RWPE2 (cell line): ENCODE measurements around the gene CD48.

Experiments used
- ATAC-seq: fragments of 200-7000 bp; cut with Tn5 transposase; 3 replicates; pipeline ENCODE4 v1.9.1; 2021; ENCODE audit warnings: low read depth
- DNase-seq: peaks from one replicate; pipeline ENCODE4 v3.0.0-alpha.2; 2020; ENCODE audit warnings: low spot score
- H3K27ac ChIP-seq: fragments of 450-650 bp; 2 replicates; pipeline ENCODE4 v1.5.1; 2017; ENCODE audit warnings: mild to moderate bottlenecking; ENCODE audit not compliant: poor library complexity, severe bottlenecking
- H3K27me3 ChIP-seq: fragments of 250-450 bp; sonication (Bioruptor Pico); 2 replicates; pipeline ENCODE4 v1.5.1; 2021; ENCODE audit warnings: mild to moderate bottlenecking, moderate library complexity; ENCODE audit not compliant: insufficient read depth, poor library complexity, severe bottlenecking
- H3K36me3 ChIP-seq: fragments of 250-450 bp; sonication (Bioruptor Pico); 2 replicates; pipeline ENCODE4 v1.5.1; 2020; ENCODE audit warnings: low read depth, mild to moderate bottlenecking, moderate library complexity
- H3K4me1 ChIP-seq: fragments of 250-450 bp; sonication (Bioruptor Pico); 2 replicates; pipeline ENCODE4 v1.5.1; 2021; ENCODE audit warnings: mild to moderate bottlenecking, moderate library complexity; ENCODE audit not compliant: insufficient read depth, poor library complexity, severe bottlenecking
- H3K4me3 ChIP-seq: fragments of 250-450 bp; sonication (Bioruptor Pico); 2 replicates; pipeline ENCODE4 v1.5.1; 2021; ENCODE audit warnings: mild to moderate bottlenecking, moderate library complexity; ENCODE audit not compliant: severe bottlenecking
- H3K9me3 ChIP-seq: fragments of 250-450 bp; sonication (Bioruptor Pico); 2 replicates; pipeline ENCODE4 v1.5.1; 2021; ENCODE audit warnings: mild to moderate bottlenecking, moderate library complexity; ENCODE audit not compliant: severe bottlenecking
- CTCF ChIP-seq: fragments of 450-650 bp; IDR thresholded peaks from one replicate; pipeline ENCODE4 v1.5.1; 2017; ENCODE audit warnings: mild to moderate bottlenecking, moderate library complexity; ENCODE audit not compliant: poor library complexity, severe bottlenecking

CD48 gene

GRCh38 chr1:160651433-160652064 is 60.1 kb downstream of the CD48 start:
- no peak for DNase-seq
- no peak for TF ChIP-seq CTCF
- ATAC-seq, result no peak
- Histone ChIP-seq H3K9me3 (no peaks in the 10 kb centered on the region), H3K27ac (no peak overlapping the region), H3K4me3 (no peak overlapping the region), H3K36me3 (no peaks in the 10 kb centered on the region), H3K27me3 (no peaks in the 10 kb centered on the region), H3K4me1 (no peaks in the 10 kb centered on the region)

- H3K9me3 ChIP-seq, result no peaks in the 10 kb centered on the region
- no peak for DNase-seq
- H3K27me3 ChIP-seq, result no peaks in the 10 kb centered on the region
- TF ChIP-seq CTCF, result no peak
- H3K36me3 ChIP-seq, result no peaks in the 10 kb centered on the region
- no peak for ATAC-seq
- no peak overlapping the region for H3K4me3 ChIP-seq
- no peak overlapping the region for H3K27ac ChIP-seq
- H3K4me1 ChIP-seq, result no peaks in the 10 kb centered on the region
Observed at GRCh38 chr1:160647329-160647720, 64.3 kb downstream of the CD48 start.

GRCh38 chr1:160646711-160647328 is 64.8 kb downstream of the CD48 start, which contains the start of gene SLAMF1:
TSS of gene SLAMF1 (minus strand) at chr1:160647044. CDS start at chr1:160646945, 99 bp downstream.
- DNase-seq (no peak), ATAC-seq (no peak)
- no peak for TF ChIP-seq CTCF
- no peaks in the 10 kb centered on the region for H3K4me1 ChIP-seq
- no peak within 1 kb of the TSS for H3K4me3 ChIP-seq
- no peak within 1 kb of the TSS for H3K27ac ChIP-seq
- no peaks in the 10 kb centered on the region for H3K36me3 ChIP-seq
- H3K27me3 ChIP-seq, result no peaks in the 10 kb centered on the region
- no peaks in the 10 kb centered on the region for H3K9me3 ChIP-seq

GRCh38 chr1:160646180-160646579 is 65.4 kb downstream of the CD48 start:
- ATAC-seq (no peak), DNase-seq (no peak)
- Histone ChIP-seq H3K36me3 (no peaks in the 10 kb centered on the region), H3K27ac (no peak overlapping the region), H3K4me1 (no peaks in the 10 kb centered on the region), H3K9me3 (no peaks in the 10 kb centered on the region), H3K4me3 (no peak overlapping the region), H3K27me3 (no peaks in the 10 kb centered on the region)
- no peak for TF ChIP-seq CTCF

GRCh38 chr1:160645386-160646130 is 66.1 kb downstream of the CD48 start:
- no peaks in the 10 kb centered on the region for H3K4me1 ChIP-seq
- H3K27ac ChIP-seq, result no peak overlapping the region
- no peak overlapping the region for H3K4me3 ChIP-seq
- no peak for ATAC-seq
- no peak for TF ChIP-seq CTCF
- H3K36me3 ChIP-seq, result no peaks in the 10 kb centered on the region
- DNase-seq, result no peak
- H3K9me3 ChIP-seq, result no peaks in the 10 kb centered on the region
- no peaks in the 10 kb centered on the region for H3K27me3 ChIP-seq
